DND-41 (cell line): ENCODE data around the gene LY9.

ENCODE experiments used
- ATAC-seq: fragments of 200-7000 bp; cut with Tn5 transposase; 3 replicates; pipeline ENCODE4 v1.9.1; 2021; ENCODE audit warnings: low read depth; ENCODE audit not compliant: insufficient read depth
- DNase-seq: peaks from one replicate; pipeline ENCODE4 v3.0.0-alpha.2; 2020
- H2AFZ ChIP-seq: 2 replicates; pipeline ENCODE4 v1.6.0; 2012; ENCODE audit warnings: low read depth, low read length
- H3K27ac ChIP-seq: 2 replicates; pipeline ENCODE4 v1.5.1; 2012; ENCODE audit warnings: low read length, inconsistent platforms
- H3K27me3 ChIP-seq: fragments of 200-600 bp; sonication (generic); 2 replicates; pipeline ENCODE4 v1.6.0; 2012; ENCODE audit warnings: low read length, mild to moderate bottlenecking, inconsistent platforms; ENCODE audit not compliant: insufficient read depth, poor library complexity
- H3K36me3 ChIP-seq: 2 replicates; pipeline ENCODE4 v1.5.1; 2012; ENCODE audit warnings: low read length, inconsistent platforms; ENCODE audit not compliant: insufficient read depth
- H3K4me1 ChIP-seq: 2 replicates; pipeline ENCODE4 v1.5.1; 2012; ENCODE audit warnings: mild to moderate bottlenecking, low read length; ENCODE audit not compliant: insufficient read depth
- H3K4me2 ChIP-seq: 2 replicates; pipeline ENCODE4 v1.6.0; 2012; ENCODE audit warnings: mild to moderate bottlenecking, moderate library complexity, low read length, inconsistent platforms; ENCODE audit not compliant: insufficient read depth
- H3K4me3 ChIP-seq, 2 experiments: fragments of 200-600 bp in 1 of 2; shearing (Covaris generic) in 1 of 2; 2 replicates each; pipeline ENCODE4 v1.5.1; 2012 to 2016; ENCODE audit warnings: inconsistent platforms in 2 of 2, low read length in 2 of 2, mild to moderate bottlenecking in 2 of 2, low read depth in 1 of 2, moderate library complexity in 1 of 2
- H3K79me2 ChIP-seq: 2 replicates; pipeline ENCODE4 v1.6.0; 2012; ENCODE audit warnings: low read length, inconsistent platforms; ENCODE audit not compliant: insufficient read depth
- H3K9ac ChIP-seq: 2 replicates; pipeline ENCODE4 v1.6.0; 2012; ENCODE audit warnings: low read depth, mild to moderate bottlenecking, inconsistent platforms, low read length, moderate library complexity
- H3K9me3 ChIP-seq: 2 replicates; pipeline ENCODE4 v1.5.1; 2012; ENCODE audit warnings: low read length, moderate library complexity, mild to moderate bottlenecking, inconsistent platforms; ENCODE audit not compliant: insufficient read depth, severe bottlenecking
- H4K20me1 ChIP-seq: 2 replicates; pipeline ENCODE4 v1.6.0; 2012; ENCODE audit warnings: low read length; ENCODE audit not compliant: insufficient read depth
- CTCF ChIP-seq: IDR thresholded peaks from 2 replicates; pipeline ENCODE4 v1.5.1; 2012; ENCODE audit warnings: borderline replicate concordance, low read length, moderate library complexity, mild to moderate bottlenecking; ENCODE audit not compliant: poor library complexity, severe bottlenecking; ENCODE audit errors: extremely low read depth
- EZH2 ChIP-seq: IDR thresholded peaks from 3 replicates; pipeline ENCODE4 v1.6.1; 2012; ENCODE audit warnings: borderline replicate concordance, low read depth, mild to moderate bottlenecking, moderate library complexity, low read length, inconsistent platforms; ENCODE audit not compliant: severe bottlenecking

Gene LY9

DNA sequence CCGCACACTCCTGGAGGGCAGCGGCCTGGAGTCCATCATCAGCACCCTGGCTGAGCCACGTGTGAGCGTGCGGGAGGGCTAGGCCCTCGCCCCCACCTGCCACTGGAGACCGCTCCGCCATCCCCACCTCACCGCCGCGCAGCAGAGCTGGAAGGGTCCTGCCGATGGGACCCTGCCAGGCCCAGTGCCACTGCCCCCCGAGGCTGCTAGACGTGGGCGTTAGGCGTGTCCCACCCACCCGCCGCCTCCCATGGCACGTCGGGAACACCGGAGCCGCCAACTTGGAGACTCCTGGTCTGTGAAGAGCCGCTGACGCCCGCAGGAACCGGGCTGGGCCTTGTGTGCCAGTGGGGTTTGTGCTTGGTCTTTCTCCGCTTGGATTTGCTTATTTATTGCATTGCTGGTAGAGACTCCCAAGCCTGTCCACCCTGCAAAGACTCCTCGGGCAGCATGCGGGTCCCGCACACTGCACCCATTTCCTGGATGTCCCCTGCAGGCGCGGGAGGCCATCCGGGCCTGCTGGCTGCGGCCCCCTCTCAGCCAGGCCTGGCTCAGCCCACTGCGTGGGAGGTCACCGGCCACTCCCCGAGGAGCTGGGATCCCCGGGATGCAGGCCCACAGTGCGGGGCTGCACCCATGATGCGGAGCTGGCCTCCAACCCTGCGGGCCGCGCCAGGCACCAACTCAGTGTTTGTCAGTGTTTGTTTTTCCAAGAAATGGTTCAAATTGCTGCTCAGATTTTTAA is 6.0 kb downstream of the LY9 start:
- DNase-seq, result no peak
- Histone ChIP-seq H3K9ac (no peak overlapping the region), H4K20me1 (no peaks in the 10 kb centered on the region), H3K79me2 (no peaks in the 10 kb centered on the region), H3K4me1 (peaks cover 52% of the 10 kb centered on the region), H2AFZ (no peak overlapping the region), H3K27ac (peak overlapping the region; percentile 34; the same call in 1 of the 2 replicates), H3K4me2 (no peak overlapping the region), H3K36me3 (no peaks in the 10 kb centered on the region), H3K27me3 (no peaks in the 10 kb centered on the region), H3K9me3 (peaks cover 10% of the 10 kb centered on the region), H3K4me3 (no peak overlapping the region)
- TF ChIP-seq EZH2 (no peak), CTCF (no peak)
- ATAC-seq, result no peak

DNA sequence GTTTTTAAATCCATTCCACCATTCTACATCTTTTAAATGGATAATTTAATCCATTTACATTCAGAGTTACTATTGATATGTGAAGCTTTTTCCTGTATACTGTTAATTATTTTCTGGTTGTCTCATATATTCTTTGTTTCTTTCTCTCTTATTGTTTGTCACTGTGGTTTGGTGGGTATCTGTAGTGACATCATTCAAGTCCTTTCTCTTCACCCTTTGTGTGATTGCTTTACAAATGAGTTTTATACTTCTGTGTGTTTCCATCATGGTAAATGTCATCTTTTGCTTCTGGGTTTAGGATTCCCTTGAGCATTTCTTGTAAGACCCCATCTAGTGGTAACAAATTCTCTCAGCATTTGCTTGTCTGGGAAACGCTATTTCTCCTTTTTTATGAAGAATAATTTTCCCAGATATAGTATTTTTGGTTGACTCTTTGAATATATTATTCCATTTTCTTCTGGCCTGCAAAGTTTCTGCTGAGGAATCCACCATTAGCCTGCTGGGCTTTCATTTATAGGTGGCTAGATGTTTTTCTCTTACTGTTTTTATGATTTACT is 10.2 kb downstream of the LY9 start:
- peaks cover 10% of the 10 kb centered on the region for H3K4me1 ChIP-seq
- TF ChIP-seq CTCF (peak; percentile 19), EZH2 (no peak)
- peaks cover 17% of the 10 kb centered on the region for H3K9me3 ChIP-seq
- H4K20me1 ChIP-seq, result no peaks in the 10 kb centered on the region
- no peak overlapping the region for H2AFZ ChIP-seq
- H3K27me3 ChIP-seq, result no peaks in the 10 kb centered on the region
- DNase-seq, result no peak
- H3K36me3 ChIP-seq, result no peaks in the 10 kb centered on the region
- no peaks in the 10 kb centered on the region for H3K79me2 ChIP-seq
- no peak for ATAC-seq
- no peak overlapping the region for H3K4me3 ChIP-seq
- H3K27ac ChIP-seq, result no peak overlapping the region
- no peak overlapping the region for H3K4me2 ChIP-seq
- no peak overlapping the region for H3K9ac ChIP-seq

DNA sequence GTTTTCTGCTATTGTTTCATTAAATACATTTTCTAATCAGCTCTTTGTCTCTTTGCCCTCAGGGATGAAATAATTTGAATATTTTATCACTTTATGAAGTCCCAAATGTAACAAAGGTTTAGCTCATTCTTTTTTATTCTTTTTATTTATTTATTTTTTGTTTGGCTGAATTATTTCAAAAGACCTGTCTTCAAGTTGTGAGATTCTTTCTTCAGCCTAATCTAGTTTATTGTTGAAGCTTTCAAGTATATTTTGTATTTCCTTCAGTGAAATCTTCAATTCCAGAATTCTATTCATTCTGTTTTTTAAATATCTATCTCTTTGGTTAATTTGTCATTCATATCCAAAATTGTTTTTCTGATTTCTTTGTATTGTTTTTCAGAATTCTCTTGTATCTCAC is 10.8 kb downstream of the LY9 start:
- no peaks in the 10 kb centered on the region for H3K36me3 ChIP-seq
- H3K9me3 ChIP-seq, result peaks cover 17% of the 10 kb centered on the region
- ATAC-seq (no peak), DNase-seq (no peak)
- no peak overlapping the region for H3K9ac ChIP-seq
- H3K4me2 ChIP-seq, result no peak overlapping the region
- peaks cover 4% of the 10 kb centered on the region for H3K4me1 ChIP-seq
- H3K27me3 ChIP-seq, result no peaks in the 10 kb centered on the region
- H3K4me3 ChIP-seq, result no peak overlapping the region
- H4K20me1 ChIP-seq, result no peaks in the 10 kb centered on the region
- no peak overlapping the region for H3K27ac ChIP-seq
- TF ChIP-seq CTCF, result no peak
- no peak for TF ChIP-seq EZH2
- no peaks in the 10 kb centered on the region for H3K79me2 ChIP-seq
- no peak overlapping the region for H2AFZ ChIP-seq
